ENCODE data around the gene MYO18B. TPM values are rescaled to one million over a fixed set of nuclear protein-coding genes. Genes with fewer than 3 reads are reported as not detected.

MYO18B gene
- total and polyA plus RNA-seq, 2 experiments from 2014 or later, result 35.6 to 178 TPM

- no peaks in the 10 kb centered on the region for H3K4me1 ChIP-seq (ENCODE audit: low read depth)
- no peak for TF ChIP-seq CTCF (IDR thresholded peaks at IDR 0.05; ENCODE audit: low read depth, low read length)
- DNase-seq (ENCODE audit: low read depth in 1 of 2, low spot score in 1 of 2), result no peak
- no peak overlapping the region for H3K27ac ChIP-seq
- H3K4me3 ChIP-seq, result no peak overlapping the region
- H3K36me3 ChIP-seq, result peaks cover 31% of the 10 kb centered on the region
- no peaks in the 10 kb centered on the region for H3K9me3 ChIP-seq (ENCODE audit: low read depth)
- H3K27me3 ChIP-seq, result no peaks in the 10 kb centered on the region
Observed at GRCh38 chr22:25802018-25802417, 60.0 kb downstream of the MYO18B start.

GRCh38 chr22:25804676-25805075, 62.7 kb downstream of the MYO18B start:
- Histone ChIP-seq H3K27me3 (no peaks in the 10 kb centered on the region), H3K9me3 (ENCODE audit: low read depth) (no peaks in the 10 kb centered on the region), H3K27ac (no peak overlapping the region), H3K4me3 (no peak overlapping the region), H3K4me1 (ENCODE audit: low read depth) (no peaks in the 10 kb centered on the region), H3K36me3 (peaks cover 44% of the 10 kb centered on the region)
- no peak for DNase-seq (ENCODE audit: low read depth in 1 of 2, low spot score in 1 of 2)
- TF ChIP-seq CTCF (IDR thresholded peaks at IDR 0.05; ENCODE audit: low read depth, low read length), result no peak

- TF ChIP-seq CTCF (IDR thresholded peaks at IDR 0.05; ENCODE audit: low read depth, low read length), result no peak
Observed at GRCh38 chr22:25806579-25806978, 64.6 kb downstream of the MYO18B start.

GRCh38 chr22:25814685-25815084, 72.7 kb downstream of the MYO18B start:
- Histone ChIP-seq H3K27ac (no peak overlapping the region), H3K36me3 (peaks cover 34% of the 10 kb centered on the region), H3K4me1 (ENCODE audit: low read depth) (no peaks in the 10 kb centered on the region), H3K4me3 (no peak overlapping the region), H3K27me3 (no peaks in the 10 kb centered on the region), H3K9me3 (ENCODE audit: low read depth) (no peaks in the 10 kb centered on the region)
- no peak for DNase-seq (ENCODE audit: low read depth in 1 of 2, low spot score in 1 of 2)
- no peak for TF ChIP-seq CTCF (IDR thresholded peaks at IDR 0.05; ENCODE audit: low read depth, low read length)

More at GRCh38 chr22:25806579-25806978, 64.6 kb downstream of the MYO18B start:
- peaks cover 46% of the 10 kb centered on the region for H3K36me3 ChIP-seq
- no peaks in the 10 kb centered on the region for H3K9me3 ChIP-seq (ENCODE audit: low read depth)
- H3K27ac ChIP-seq, result no peak overlapping the region
- no peaks in the 10 kb centered on the region for H3K4me1 ChIP-seq (ENCODE audit: low read depth)
- no peak overlapping the region for H3K4me3 ChIP-seq
- DNase-seq (ENCODE audit: low read depth in 1 of 2, low spot score in 1 of 2), result no peak
- H3K27me3 ChIP-seq, result no peaks in the 10 kb centered on the region

GRCh38 chr22:25815561-25815960, 73.6 kb downstream of the MYO18B start:
- DNase-seq (ENCODE audit: low read depth in 1 of 2, low spot score in 1 of 2), result no peak
- no peak overlapping the region for H3K4me3 ChIP-seq
- peaks cover 43% of the 10 kb centered on the region for H3K36me3 ChIP-seq
- no peaks in the 10 kb centered on the region for H3K9me3 ChIP-seq (ENCODE audit: low read depth)
- no peak overlapping the region for H3K27ac ChIP-seq
- no peak for TF ChIP-seq CTCF (IDR thresholded peaks at IDR 0.05; ENCODE audit: low read depth, low read length)
- no peaks in the 10 kb centered on the region for H3K4me1 ChIP-seq (ENCODE audit: low read depth)
- no peaks in the 10 kb centered on the region for H3K27me3 ChIP-seq

All from cardiac muscle cell (in vitro differentiated cells and primary cell).